Hepatocyte (in vitro differentiated cells): Measurements from ENCODE around the gene PSMB4. TPM values are rescaled to one million over a fixed set of nuclear protein-coding genes. Genes with fewer than 3 reads are reported as not detected.

ENCODE experiments used
- DNase-seq: peaks from one replicate; pipeline ENCODE4 v3.0.0-alpha.2; 2016; ENCODE audit warnings: low spot score
- H2AFZ ChIP-seq: fragments of 200-600 bp; sonication (generic); 2 replicates; pipeline ENCODE4 v1.6.0; 2016; ENCODE audit warnings: antibody characterized with exemption, mild to moderate bottlenecking
- H3K27ac ChIP-seq: fragments of 200-600 bp; sonication (generic); 2 replicates; pipeline ENCODE4 v1.5.1; 2016; ENCODE audit warnings: mild to moderate bottlenecking
- H3K27me3 ChIP-seq: fragments of 200-600 bp; sonication (generic); 2 replicates; pipeline ENCODE4 v1.6.1; 2016
- H3K36me3 ChIP-seq: fragments of 200-600 bp; sonication (generic); replicated peaks from 2 replicates; pipeline ENCODE4 v1.5.1; 2016; ENCODE audit warnings: low read depth; ENCODE audit not compliant: insufficient read depth
- H3K4me1 ChIP-seq: fragments of 200-600 bp; sonication (generic); 2 replicates; pipeline ENCODE4 v1.5.1; 2016; ENCODE audit warnings: mild to moderate bottlenecking, moderate library complexity; ENCODE audit not compliant: insufficient read depth
- H3K4me2 ChIP-seq: fragments of 200-600 bp; sonication (generic); 2 replicates; pipeline ENCODE4 v1.6.0; 2016
- H3K4me3 ChIP-seq: fragments of 200-600 bp; sonication (generic); 2 replicates; pipeline ENCODE4 v1.5.1; 2016; ENCODE audit warnings: mild to moderate bottlenecking
- H3K79me2 ChIP-seq: fragments of 200-600 bp; sonication (generic); 2 replicates; pipeline ENCODE4 v1.6.0; 2017; ENCODE audit warnings: mild to moderate bottlenecking
- H3K9me2 ChIP-seq: fragments of 200-600 bp; sonication (generic); replicated peaks from 2 replicates; pipeline ENCODE4 v1.6.0; 2017; ENCODE audit warnings: mild to moderate bottlenecking; ENCODE audit not compliant: insufficient read depth
- H3K9me3 ChIP-seq: fragments of 200-600 bp; sonication (generic); 2 replicates; pipeline ENCODE4 v1.5.1; 2016; ENCODE audit warnings: low read depth, mild to moderate bottlenecking
- H4K20me1 ChIP-seq: fragments of 200-600 bp; sonication (generic); 2 replicates; pipeline ENCODE4 v1.6.0; 2016; ENCODE audit warnings: mild to moderate bottlenecking; ENCODE audit not compliant: insufficient read depth, poor library complexity, severe bottlenecking
- CTCF ChIP-seq: fragments of 200-600 bp; sonication (generic); IDR thresholded peaks from 2 replicates; pipeline ENCODE4 v1.5.1; 2016; ENCODE audit warnings: antibody characterized with exemption, mild to moderate bottlenecking; ENCODE audit not compliant: poor library complexity
- EZH2 ChIP-seq: fragments of 200-600 bp; sonication (generic); IDR thresholded peaks from 2 replicates; pipeline ENCODE4 v1.6.1; 2016; ENCODE audit warnings: antibody characterized with exemption, mild to moderate bottlenecking, borderline replicate concordance
- EZH2phosphoT487 ChIP-seq: fragments of 200-600 bp; sonication (generic); IDR thresholded peaks from one replicate; pipeline ENCODE4 v1.6.1; 2018; ENCODE audit warnings: antibody characterized with exemption, mild to moderate bottlenecking, low read depth, moderate library complexity; ENCODE audit not compliant: unreplicated experiment, severe bottlenecking
- WGBS: methylation state at CpG from one replicate; pipeline ENCODE4 v1.1.6; 2016; ENCODE audit warnings: low lambda C conversion rate; ENCODE audit errors: missing lambda C conversion rate; 5-methylcytosine and 5-hydroxymethylcytosine counted together
- polyA plus RNA-seq: library from polyadenylated mRNA; unstranded; fragments of >200 nt; fragmentation: Nextera tagmentation; extraction: Ambion mirVana; gene quantifications from 2 replicates; pipeline ENCODE4 v1.2.1, GENCODE V29; 2016
- total RNA-seq: library from RNA; depleted of rRNA; stranded (reverse); fragments of >200 nt; gene quantifications from 2 replicates; pipeline ENCODE4 v1.2.3, GENCODE V29; 2014

PSMB4 gene
- total and polyA plus RNA-seq, 2 experiments from 2014 or later = 71.4 to 240 TPM

- Histone ChIP-seq H3K4me3 (no peak overlapping the region), H3K36me3 (peaks cover 4% of the 10 kb centered on the region), H3K4me2 (no peak overlapping the region), H4K20me1 (no peaks in the 10 kb centered on the region), H3K27ac (no peak overlapping the region), H3K79me2 (peaks cover 2% of the 10 kb centered on the region), H3K9me2 (no peaks in the 10 kb centered on the region), H3K4me1 (peaks cover 2% of the 10 kb centered on the region), H2AFZ (no peak overlapping the region), H3K9me3 (no peaks in the 10 kb centered on the region), H3K27me3 (no peaks in the 10 kb centered on the region)
- TF ChIP-seq CTCF (no peak), EZH2 (no peak), EZH2phosphoT487 (no peak)
- no peak for DNase-seq
- whole genome bisulfite sequencing = 95% methylated on average over 8 of the region's 8 CpGs
These were observed 6.8 kb downstream of the PSMB4 start for GRCh38 chr1:151406176-151406575.

GRCh38 chr1:151407304-151407703, 7.9 kb downstream of the PSMB4 start:
- 96% methylated on average over 3 of the region's 3 CpGs for WGBS
- no peak for DNase-seq
- Histone ChIP-seq H3K27ac (no peak overlapping the region), H3K4me1 (no peaks in the 10 kb centered on the region), H2AFZ (no peak overlapping the region), H3K4me2 (no peak overlapping the region), H3K9me2 (no peaks in the 10 kb centered on the region), H3K27me3 (no peaks in the 10 kb centered on the region), H3K9me3 (no peaks in the 10 kb centered on the region), H4K20me1 (no peaks in the 10 kb centered on the region), H3K4me3 (no peak overlapping the region), H3K36me3 (no peaks in the 10 kb centered on the region), H3K79me2 (peaks cover 2% of the 10 kb centered on the region)
- TF ChIP-seq CTCF (no peak), EZH2phosphoT487 (no peak), EZH2 (no peak)

- H3K4me1 ChIP-seq = no peaks in the 10 kb centered on the region
- H3K27me3 ChIP-seq = no peaks in the 10 kb centered on the region
- H3K27ac ChIP-seq = no peak overlapping the region
- H2AFZ ChIP-seq = no peak overlapping the region
- DNase-seq = no peak
- no peak for TF ChIP-seq EZH2phosphoT487
- TF ChIP-seq EZH2 = no peak
- TF ChIP-seq CTCF = no peak
- no peaks in the 10 kb centered on the region for H3K9me2 ChIP-seq
- H3K79me2 ChIP-seq = no peaks in the 10 kb centered on the region
- no peak overlapping the region for H3K4me3 ChIP-seq
- H3K9me3 ChIP-seq = no peaks in the 10 kb centered on the region
- H3K36me3 ChIP-seq = no peaks in the 10 kb centered on the region
- no peak overlapping the region for H3K4me2 ChIP-seq
- H4K20me1 ChIP-seq = no peaks in the 10 kb centered on the region
These were observed 9.5 kb downstream of the PSMB4 start for GRCh38 chr1:151408891-151409290.

GRCh38 chr1:151411884-151412283, 12.5 kb downstream of the PSMB4 start:
- H3K9me3 ChIP-seq = no peaks in the 10 kb centered on the region
- no peaks in the 10 kb centered on the region for H3K4me1 ChIP-seq
- DNase-seq = no peak
- H3K36me3 ChIP-seq = no peaks in the 10 kb centered on the region
- TF ChIP-seq EZH2phosphoT487 (no peak), EZH2 (no peak), CTCF (no peak)
- no peak overlapping the region for H3K4me2 ChIP-seq
- H3K4me3 ChIP-seq = no peak overlapping the region
- H2AFZ ChIP-seq = no peak overlapping the region
- H4K20me1 ChIP-seq = no peaks in the 10 kb centered on the region
- no peaks in the 10 kb centered on the region for H3K27me3 ChIP-seq
- 91% methylated on average over 2 of the region's 2 CpGs for WGBS
- no peaks in the 10 kb centered on the region for H3K9me2 ChIP-seq
- no peaks in the 10 kb centered on the region for H3K79me2 ChIP-seq
- no peak overlapping the region for H3K27ac ChIP-seq
